Adipocyte (in vitro differentiated cells): ENCODE results near the gene MCCD1.

Source experiments
- DNase-seq: peaks from one replicate; pipeline ENCODE4 v3.0.0-alpha.2; 2015; ENCODE audit warnings: low read depth
- H3K27me3 ChIP-seq: replicated peaks from 2 replicates; pipeline ENCODE4 v1.7.0; 2013; ENCODE audit warnings: mild to moderate bottlenecking, low read length, moderate library complexity; ENCODE audit not compliant: control insufficient read depth, insufficient read depth
- H3K36me3 ChIP-seq: 2 replicates; pipeline ENCODE4 v1.7.0; 2013; ENCODE audit warnings: low read length, mild to moderate bottlenecking, moderate library complexity; ENCODE audit not compliant: control insufficient read depth, insufficient read depth, severe bottlenecking
- H3K4me1 ChIP-seq: 2 replicates; pipeline ENCODE4 v1.7.0; 2013; ENCODE audit warnings: mild to moderate bottlenecking, low read length, moderate library complexity; ENCODE audit not compliant: control insufficient read depth, insufficient read depth
- H3K4me3 ChIP-seq: 2 replicates; pipeline ENCODE4 v1.7.0; 2013; ENCODE audit warnings: mild to moderate bottlenecking, low read length, moderate library complexity
- H3K9ac ChIP-seq: 2 replicates; pipeline ENCODE4 v1.7.0; 2013; ENCODE audit warnings: mild to moderate bottlenecking, low read length, moderate library complexity
- H3K9me3 ChIP-seq: 2 replicates; pipeline ENCODE4 v1.7.0; 2013; ENCODE audit warnings: mild to moderate bottlenecking, low read length, moderate library complexity; ENCODE audit not compliant: control insufficient read depth

MCCD1 gene

DNA sequence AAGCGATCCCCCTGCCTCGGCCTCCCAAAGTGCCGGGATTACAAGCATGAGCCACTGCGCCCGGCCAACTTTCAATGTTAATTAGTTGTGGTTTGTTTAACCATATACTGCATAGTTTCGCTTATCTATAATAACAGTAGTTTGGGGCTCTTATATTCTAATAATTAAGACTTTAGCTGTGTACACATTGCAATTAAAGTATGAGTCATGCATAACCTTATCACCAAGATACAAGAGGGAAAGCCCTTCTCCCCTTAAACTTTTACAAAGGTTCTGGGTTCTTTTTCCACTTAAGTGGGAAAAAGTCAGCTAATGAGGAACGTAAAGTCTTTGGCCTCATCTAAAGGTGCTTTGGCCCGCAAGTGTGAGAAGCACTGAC, 3.2 kb upstream of the MCCD1 start:
- Histone ChIP-seq H3K4me1 (peaks cover 13% of the 10 kb centered on the region), H3K36me3 (peaks cover 12% of the 10 kb centered on the region), H3K27me3 (no peaks in the 10 kb centered on the region), H3K9ac (no peak overlapping the region), H3K4me3 (no peak overlapping the region), H3K9me3 (no peaks in the 10 kb centered on the region)
- DNase-seq = no peak

DNA sequence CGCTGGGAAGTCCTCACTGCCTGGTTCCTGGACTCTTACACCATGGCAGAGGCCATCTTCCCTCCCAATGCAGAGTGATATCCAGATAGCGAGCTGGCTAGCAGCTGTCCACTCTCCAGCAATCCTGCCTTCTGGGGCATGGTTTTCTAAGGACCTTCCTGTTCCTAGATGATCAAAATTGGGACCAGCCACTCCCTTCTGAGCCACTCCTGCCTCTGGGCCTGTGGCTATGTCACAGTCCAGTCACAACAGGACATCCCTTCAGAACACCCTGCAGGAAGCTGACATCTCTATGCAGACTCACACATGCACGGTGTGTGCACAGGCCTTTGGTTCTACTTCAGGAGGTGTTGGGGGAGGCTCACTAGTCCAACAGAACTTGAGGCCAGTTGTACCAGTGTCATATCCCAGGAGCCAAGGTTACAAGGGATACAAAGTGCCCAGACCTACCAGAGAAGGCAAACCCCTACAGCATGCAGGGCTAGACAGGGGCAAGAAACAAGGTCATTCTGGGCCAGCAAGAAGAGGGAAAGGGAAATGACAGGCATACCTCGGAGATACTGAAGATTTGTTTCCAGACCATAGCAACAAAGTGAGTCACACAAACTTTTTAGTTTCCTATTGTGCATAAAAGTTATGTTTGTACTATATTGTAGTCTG, 2.7 kb upstream of the MCCD1 start:
- H3K27me3 ChIP-seq = no peaks in the 10 kb centered on the region
- no peaks in the 10 kb centered on the region for H3K9me3 ChIP-seq
- H3K36me3 ChIP-seq = peaks cover 17% of the 10 kb centered on the region
- DNase-seq = peak; percentile 47
- H3K9ac ChIP-seq = no peak overlapping the region
- H3K4me3 ChIP-seq = no peak overlapping the region
- H3K4me1 ChIP-seq = peaks cover 13% of the 10 kb centered on the region

DNA sequence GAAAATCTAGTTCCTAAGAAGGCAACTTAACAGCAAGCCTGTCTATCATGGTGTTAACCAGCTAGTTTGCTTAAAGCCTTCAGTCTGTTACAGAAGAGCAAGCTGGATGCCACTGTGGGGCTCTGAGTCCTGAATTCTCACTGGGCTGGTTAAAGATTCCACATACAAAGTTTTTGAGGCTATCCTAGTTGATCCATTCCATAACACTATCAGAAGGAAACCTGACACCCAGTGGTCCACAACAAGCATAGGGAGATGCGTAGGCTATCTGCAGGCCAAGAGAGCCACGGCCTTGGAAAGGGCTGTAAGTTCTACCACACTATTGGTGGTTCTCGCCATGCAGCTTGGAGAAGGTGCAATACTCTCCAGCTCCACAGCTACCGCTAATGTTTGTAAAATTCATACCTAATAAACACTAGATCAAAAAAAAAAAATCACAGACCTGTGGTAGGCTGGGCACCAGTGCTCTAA, 420 bp upstream of the MCCD1 start:
- Histone ChIP-seq H3K36me3 (peaks cover 40% of the 10 kb centered on the region), H3K9me3 (no peaks in the 10 kb centered on the region), H3K9ac (no peak overlapping the region), H3K4me1 (peaks cover 13% of the 10 kb centered on the region), H3K4me3 (no peak overlapping the region), H3K27me3 (no peaks in the 10 kb centered on the region)
- no peak for DNase-seq

DNA sequence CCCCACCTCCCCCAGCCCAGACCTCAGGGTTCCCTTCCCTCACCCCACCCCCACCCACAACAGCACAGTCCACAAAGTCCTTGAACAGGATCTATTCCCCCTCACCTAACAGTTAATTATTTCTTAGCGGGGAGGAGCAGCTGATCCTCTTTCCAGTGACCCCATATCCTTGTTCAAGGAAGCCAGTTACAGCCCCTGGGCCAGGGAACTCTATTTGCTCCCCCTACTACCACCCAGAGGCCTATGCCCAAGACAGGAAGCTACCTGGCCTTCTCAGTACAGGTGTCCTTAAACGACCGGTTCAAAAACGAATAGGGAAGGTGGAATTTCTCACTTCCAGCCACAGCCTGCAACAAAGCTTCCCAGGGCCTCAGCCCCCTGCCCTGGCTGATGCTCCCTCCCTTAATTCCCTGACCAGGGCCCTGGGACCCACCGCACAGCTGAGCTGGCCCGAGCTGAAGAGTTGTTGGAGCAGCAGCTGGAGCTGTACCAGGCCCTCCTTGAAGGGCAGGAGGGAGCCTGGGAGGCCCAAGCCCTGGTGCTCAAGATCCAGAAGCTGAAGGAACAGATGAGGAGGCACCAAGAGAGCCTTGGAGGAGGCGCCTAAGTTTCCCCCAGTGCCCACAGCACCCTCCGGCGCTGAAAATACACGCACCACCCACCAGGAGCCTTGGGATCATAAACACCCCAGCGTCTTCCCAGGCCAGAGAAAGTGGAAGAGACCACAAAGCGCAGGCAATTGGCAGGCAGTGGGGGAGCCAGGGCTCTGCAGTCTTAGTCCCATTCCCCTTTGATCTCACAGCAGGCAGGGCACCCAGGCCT, 778 bp downstream of the MCCD1 start:
- no peaks in the 10 kb centered on the region for H3K9me3 ChIP-seq
- no peak for DNase-seq
- no peaks in the 10 kb centered on the region for H3K27me3 ChIP-seq
- no peak overlapping the region for H3K9ac ChIP-seq
- peaks cover 52% of the 10 kb centered on the region for H3K36me3 ChIP-seq
- peaks cover 13% of the 10 kb centered on the region for H3K4me1 ChIP-seq
- no peak overlapping the region for H3K4me3 ChIP-seq

DNA sequence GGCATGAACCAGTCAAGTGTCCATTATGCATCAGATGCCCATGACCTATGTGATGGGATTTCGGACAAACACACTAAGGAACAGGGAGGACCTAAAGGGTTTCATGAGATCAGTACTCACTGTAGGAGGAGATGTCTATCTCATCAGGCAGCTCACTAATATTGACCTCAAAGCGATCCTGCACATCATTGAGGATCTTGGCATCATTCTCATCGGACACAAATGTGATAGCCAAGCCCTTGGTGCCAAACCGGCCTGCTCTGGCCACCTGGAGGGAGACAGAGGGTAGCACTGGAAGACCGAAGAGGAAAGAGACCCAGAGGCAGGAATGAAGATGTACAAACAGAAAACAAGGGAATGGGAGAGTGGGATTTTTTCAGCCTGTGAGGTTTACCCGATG, 1.9 kb downstream of the MCCD1 start:
- Histone ChIP-seq H3K27me3 (no peaks in the 10 kb centered on the region), H3K36me3 (peaks cover 63% of the 10 kb centered on the region), H3K4me3 (no peak overlapping the region), H3K9me3 (no peaks in the 10 kb centered on the region), H3K9ac (no peak overlapping the region), H3K4me1 (peaks cover 13% of the 10 kb centered on the region)
- DNase-seq = no peak

DNA sequence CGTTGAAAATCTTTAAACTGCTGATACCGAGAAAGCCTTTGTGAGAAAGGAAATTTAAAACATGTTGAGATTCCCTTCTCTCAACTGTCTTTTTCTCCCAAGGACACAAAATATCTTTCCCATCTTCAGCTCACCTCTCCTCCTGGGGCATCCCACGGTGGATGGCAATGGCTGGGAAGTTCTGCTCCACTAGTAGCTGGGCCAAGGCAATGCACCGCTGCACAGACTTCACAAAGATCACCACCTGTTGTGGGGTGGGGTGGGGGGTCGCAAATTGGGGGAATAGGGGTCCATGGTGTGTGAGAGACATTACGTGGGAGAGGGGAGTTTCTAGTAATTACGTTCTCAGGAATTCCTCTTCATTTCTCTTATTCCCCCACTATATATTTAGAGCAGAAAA, 2.4 kb downstream of the MCCD1 start:
- Histone ChIP-seq H3K9ac (no peak overlapping the region), H3K9me3 (no peaks in the 10 kb centered on the region), H3K27me3 (no peaks in the 10 kb centered on the region), H3K36me3 (peaks cover 68% of the 10 kb centered on the region), H3K4me1 (peaks cover 8% of the 10 kb centered on the region), H3K4me3 (no peak overlapping the region)
- DNase-seq = no peak

- Histone ChIP-seq H3K36me3 (peaks cover 76% of the 10 kb centered on the region), H3K4me3 (no peak overlapping the region), H3K4me1 (peaks cover under 1% of the 10 kb centered on the region), H3K9me3 (no peaks in the 10 kb centered on the region), H3K9ac (no peak overlapping the region), H3K27me3 (no peaks in the 10 kb centered on the region)
- no peak for DNase-seq
Measured at GRCh38 chr6:31531771-31532643, 3.2 kb downstream of the MCCD1 start.

GRCh38 chr6:31532644-31533454, 4.1 kb downstream of the MCCD1 start:
- peaks cover 84% of the 10 kb centered on the region for H3K36me3 ChIP-seq
- no peak for DNase-seq
- no peaks in the 10 kb centered on the region for H3K27me3 ChIP-seq
- no peak overlapping the region for H3K9ac ChIP-seq
- no peaks in the 10 kb centered on the region for H3K9me3 ChIP-seq
- H3K4me3 ChIP-seq = no peak overlapping the region
- H3K4me1 ChIP-seq = no peaks in the 10 kb centered on the region

DNA sequence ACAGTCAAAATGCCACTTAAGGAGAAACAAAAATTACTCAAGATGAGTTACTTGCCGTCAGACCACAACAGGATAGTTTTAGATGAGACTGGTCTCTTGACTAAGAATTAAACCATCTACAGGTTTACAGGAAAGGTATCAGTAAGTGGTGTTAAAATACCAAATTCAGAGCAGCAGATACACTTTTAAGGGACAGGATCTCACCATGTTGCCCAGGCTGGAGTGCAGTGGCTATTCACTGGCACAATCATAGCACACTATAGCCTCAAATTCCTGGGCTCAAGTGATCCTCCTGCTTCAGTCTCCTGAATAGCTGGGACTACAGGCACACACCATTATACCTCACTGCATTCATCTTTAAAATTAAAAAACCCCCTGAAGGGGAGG, 4.7 kb downstream of the MCCD1 start:
- H3K4me3 ChIP-seq = no peak overlapping the region
- H3K9me3 ChIP-seq = no peaks in the 10 kb centered on the region
- H3K27me3 ChIP-seq = no peaks in the 10 kb centered on the region
- H3K9ac ChIP-seq = no peak overlapping the region
- peaks cover under 1% of the 10 kb centered on the region for H3K4me1 ChIP-seq
- H3K36me3 ChIP-seq = peaks cover 90% of the 10 kb centered on the region
- no peak for DNase-seq

DNA sequence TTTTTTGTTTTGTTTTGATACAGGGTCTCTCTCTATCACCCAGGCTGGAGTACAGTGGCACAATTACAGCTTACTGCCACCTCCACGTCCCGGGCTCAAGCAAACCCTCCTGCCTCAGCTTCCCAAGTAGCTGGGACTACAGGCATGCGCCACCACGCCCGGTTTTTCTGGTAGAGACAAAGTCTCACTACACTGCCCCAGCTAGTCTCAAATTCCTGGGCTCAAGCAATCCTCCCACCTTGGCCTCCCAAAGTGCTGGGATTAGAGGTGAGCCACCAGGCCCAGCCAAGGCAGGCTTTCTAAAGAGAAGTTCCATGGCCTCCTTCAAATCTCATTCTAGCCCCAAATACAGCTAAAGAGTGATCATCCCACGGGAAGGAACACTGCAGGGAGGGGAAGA, 5.2 kb downstream of the MCCD1 start:
- no peak for DNase-seq
- Histone ChIP-seq H3K36me3 (peaks cover 95% of the 10 kb centered on the region), H3K9ac (peak overlapping the region; percentile 39), H3K4me1 (peaks cover 6% of the 10 kb centered on the region), H3K4me3 (no peak overlapping the region), H3K9me3 (no peaks in the 10 kb centered on the region), H3K27me3 (no peaks in the 10 kb centered on the region)
